OCI-LY3 (cell line): ENCODE measurements around the gene SEBOX.

ENCODE experiments used
- H2AFZ ChIP-seq: fragments of 200-600, 300-600 bp; shearing (Covaris generic); 2 replicates; pipeline ENCODE4 v1.6.0; 2014; ENCODE audit warnings: antibody characterized with exemption, low read depth, low read length
- H3K27ac ChIP-seq: fragments of 200-600, 300-600 bp; sonication (generic); 2 replicates; pipeline ENCODE4 v1.5.1; 2014; ENCODE audit warnings: mild to moderate bottlenecking, low read length, moderate library complexity, mixed read lengths
- H3K27me3 ChIP-seq: fragments of 200-600, 300-600 bp; sonication (generic); 2 replicates; pipeline ENCODE4 v1.6.1; 2014; ENCODE audit warnings: low read depth, low read length, mixed read lengths
- H3K36me3 ChIP-seq: fragments of 200-600, 300-600 bp; sonication (generic); replicated peaks from 2 replicates; pipeline ENCODE3; 2014; ENCODE audit warnings: low read depth, low read length, mixed read lengths
- H3K4me1 ChIP-seq: fragments of 300-600, 200-600 bp; sonication (generic); 2 replicates; pipeline ENCODE4 v1.6.1; 2014; ENCODE audit warnings: low read length, mixed read lengths
- H3K4me2 ChIP-seq: fragments of 200-600, 300-600 bp; sonication (generic); 2 replicates; pipeline ENCODE4 v1.6.1; 2014; ENCODE audit warnings: low read length, mixed read lengths
- H3K4me3 ChIP-seq: fragments of 300-600, 200-600 bp; sonication (generic); 2 replicates; pipeline ENCODE4 v1.5.1; 2014; ENCODE audit warnings: antibody characterized with exemption, mild to moderate bottlenecking, low read length, moderate library complexity
- H3K79me2 ChIP-seq: fragments of 300-600, 200-600 bp; shearing (Covaris generic); 2 replicates; pipeline ENCODE4 v1.6.1; 2014; ENCODE audit warnings: mild to moderate bottlenecking, low read length, mixed read lengths
- H3K9ac ChIP-seq: fragments of 300-600, 200-600 bp; shearing (Covaris generic); 2 replicates; pipeline ENCODE4 v1.6.0; 2014; ENCODE audit warnings: mild to moderate bottlenecking, low read length, moderate library complexity
- H3K9me3 ChIP-seq: fragments of 200-600, 300-600 bp; shearing (Covaris generic); 2 replicates; pipeline ENCODE4 v1.6.1; 2014; ENCODE audit warnings: low read length, mixed read lengths; ENCODE audit not compliant: insufficient read depth
- H4K20me1 ChIP-seq: fragments of 200-600, 300-600 bp; sonication (generic); 2 replicates; pipeline ENCODE4 v1.6.1; 2016; ENCODE audit warnings: low read length, mixed read lengths; ENCODE audit not compliant: insufficient read depth
- EZH2phosphoT487 ChIP-seq: fragments of 200-600 bp; shearing (Covaris generic); IDR thresholded peaks from 2 replicates; pipeline ENCODE4 v1.6.1; 2018; ENCODE audit warnings: antibody characterized with exemption, mixed run types, low read depth
- TF ChIP-seq, protein P1 (sequence below): fragments of 200-600, 300-600 bp; sonication (generic); IDR thresholded peaks from 2 replicates; pipeline ENCODE4 v1.5.1; 2014; ENCODE audit warnings: antibody characterized with exemption, low read length, low read depth

Gene SEBOX

DNA sequence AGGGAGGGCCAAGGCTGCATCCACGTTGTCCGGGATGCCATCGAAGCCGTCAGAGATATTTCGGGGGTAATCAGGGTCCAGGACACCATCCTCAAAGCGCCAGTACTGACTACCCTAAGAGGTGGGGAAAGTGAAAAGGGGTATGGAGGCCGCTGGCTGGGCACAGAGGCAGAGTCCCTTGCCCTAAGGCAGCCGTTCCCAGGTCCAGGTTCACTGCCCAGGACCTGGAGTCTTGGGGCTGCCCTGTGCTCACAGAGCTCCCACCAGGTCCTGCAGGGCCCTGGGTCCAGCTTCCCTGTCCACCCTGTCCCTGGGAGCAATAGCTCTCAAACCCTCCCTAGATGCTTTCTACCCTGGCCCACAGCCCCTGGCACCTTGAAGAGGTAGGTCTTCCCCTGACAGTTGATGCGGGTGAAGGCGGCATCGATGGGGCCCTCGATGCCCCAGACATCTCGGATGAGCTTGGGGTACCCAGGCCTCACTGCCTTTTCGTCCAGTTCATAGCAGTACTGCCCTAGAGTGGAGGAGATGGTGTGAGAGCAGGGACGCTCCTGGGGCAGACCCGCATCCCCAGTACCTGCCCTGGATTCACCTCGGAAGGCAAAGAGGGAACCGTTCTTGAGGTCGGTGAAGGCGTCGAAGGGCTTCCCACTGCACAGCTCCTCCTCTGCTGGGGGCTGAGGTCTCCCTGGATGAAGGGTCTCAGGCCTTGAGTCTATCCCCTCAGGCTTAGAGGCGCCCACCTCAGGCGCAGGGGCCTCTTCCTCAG is 4.1 kb upstream of the SEBOX start:
- no peak for TF ChIP-seq EZH2phosphoT487
- TF ChIP-seq, protein P1, sequence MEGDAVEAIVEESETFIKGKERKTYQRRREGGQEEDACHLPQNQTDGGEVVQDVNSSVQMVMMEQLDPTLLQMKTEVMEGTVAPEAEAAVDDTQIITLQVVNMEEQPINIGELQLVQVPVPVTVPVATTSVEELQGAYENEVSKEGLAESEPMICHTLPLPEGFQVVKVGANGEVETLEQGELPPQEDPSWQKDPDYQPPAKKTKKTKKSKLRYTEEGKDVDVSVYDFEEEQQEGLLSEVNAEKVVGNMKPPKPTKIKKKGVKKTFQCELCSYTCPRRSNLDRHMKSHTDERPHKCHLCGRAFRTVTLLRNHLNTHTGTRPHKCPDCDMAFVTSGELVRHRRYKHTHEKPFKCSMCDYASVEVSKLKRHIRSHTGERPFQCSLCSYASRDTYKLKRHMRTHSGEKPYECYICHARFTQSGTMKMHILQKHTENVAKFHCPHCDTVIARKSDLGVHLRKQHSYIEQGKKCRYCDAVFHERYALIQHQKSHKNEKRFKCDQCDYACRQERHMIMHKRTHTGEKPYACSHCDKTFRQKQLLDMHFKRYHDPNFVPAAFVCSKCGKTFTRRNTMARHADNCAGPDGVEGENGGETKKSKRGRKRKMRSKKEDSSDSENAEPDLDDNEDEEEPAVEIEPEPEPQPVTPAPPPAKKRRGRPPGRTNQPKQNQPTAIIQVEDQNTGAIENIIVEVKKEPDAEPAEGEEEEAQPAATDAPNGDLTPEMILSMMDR: no peak
- Histone ChIP-seq H3K4me2 (no peak overlapping the region), H3K9ac (no peak overlapping the region), H3K36me3 (no peaks in the 10 kb centered on the region), H3K27ac (no peak overlapping the region), H3K79me2 (peaks cover 23% of the 10 kb centered on the region), H3K4me3 (no peak overlapping the region), H3K4me1 (peaks cover 16% of the 10 kb centered on the region), H2AFZ (no peak overlapping the region), H3K27me3 (no peaks in the 10 kb centered on the region), H4K20me1 (peaks cover 12% of the 10 kb centered on the region; the same call in 1 of the 2 replicates), H3K9me3 (no peaks in the 10 kb centered on the region)

DNA sequence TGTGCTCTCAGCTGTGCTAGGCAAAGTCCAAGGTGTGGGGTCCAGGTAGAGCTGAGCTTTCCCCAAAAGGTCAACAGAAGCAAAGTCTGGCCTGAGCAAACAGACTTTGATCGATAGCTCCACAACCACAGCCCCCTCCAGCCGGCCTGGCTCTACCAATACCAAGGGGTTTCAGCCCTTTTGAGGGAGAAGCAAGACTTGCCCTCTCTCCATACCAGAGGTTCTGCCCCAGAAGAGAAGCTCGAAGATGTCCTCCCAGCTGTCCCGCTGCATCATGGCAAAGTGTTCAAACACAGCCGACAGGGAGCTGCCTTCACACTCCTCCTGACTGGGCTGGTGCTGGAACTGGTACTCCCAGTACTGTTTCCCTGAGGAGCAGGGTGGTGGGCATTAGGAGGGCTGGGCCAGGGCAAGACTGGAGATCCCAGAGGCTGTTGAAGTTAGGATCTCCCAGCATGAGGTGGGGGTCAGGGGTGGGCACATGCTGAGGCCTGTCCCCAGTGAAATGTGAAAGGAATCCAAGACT is 3.4 kb upstream of the SEBOX start:
- Histone ChIP-seq H3K4me1 (peaks cover 13% of the 10 kb centered on the region), H3K79me2 (peaks cover 16% of the 10 kb centered on the region), H3K36me3 (peaks cover 3% of the 10 kb centered on the region), H3K9me3 (no peaks in the 10 kb centered on the region), H3K27me3 (no peaks in the 10 kb centered on the region), H2AFZ (no peak overlapping the region), H4K20me1 (peaks cover 9% of the 10 kb centered on the region; the same call in 1 of the 2 replicates), H3K4me3 (no peak overlapping the region), H3K9ac (no peak overlapping the region), H3K4me2 (no peak overlapping the region), H3K27ac (no peak overlapping the region)
- no peak for TF ChIP-seq EZH2phosphoT487

DNA sequence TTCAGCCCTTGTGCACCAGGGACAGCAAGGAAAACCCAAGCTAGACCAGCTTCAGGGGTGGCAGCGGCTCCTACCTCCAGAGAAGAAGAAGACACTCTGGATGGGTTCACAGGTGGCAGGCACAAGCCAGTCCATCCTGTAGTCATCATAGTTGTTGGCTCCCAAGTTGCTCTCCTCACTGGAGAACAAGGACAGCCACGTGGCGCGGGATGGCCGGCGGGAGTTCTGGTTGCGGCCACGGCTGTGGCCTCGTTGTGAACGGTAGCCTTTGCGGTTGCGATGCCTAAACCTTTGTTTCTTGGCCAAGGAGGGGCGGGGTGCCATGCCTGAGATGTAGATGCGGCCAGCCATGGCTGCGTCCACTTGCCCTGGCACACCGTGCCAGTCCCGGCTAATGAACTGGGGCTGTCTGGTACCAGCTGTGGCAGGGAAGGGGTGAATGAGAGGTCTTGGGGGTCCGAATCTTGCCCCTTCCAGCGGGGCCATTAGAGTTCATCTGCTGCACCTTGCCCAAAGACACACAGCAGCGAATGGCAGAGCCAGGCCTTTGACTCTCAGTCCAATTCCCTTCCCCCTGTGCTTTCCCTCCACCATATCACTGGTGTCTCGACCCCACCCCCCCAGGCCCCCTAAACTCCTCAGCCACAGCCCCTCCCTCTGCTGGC is 2.8 kb upstream of the SEBOX start:
- Histone ChIP-seq H3K4me2 (no peak overlapping the region), H3K4me1 (peaks cover 7% of the 10 kb centered on the region)

DNA sequence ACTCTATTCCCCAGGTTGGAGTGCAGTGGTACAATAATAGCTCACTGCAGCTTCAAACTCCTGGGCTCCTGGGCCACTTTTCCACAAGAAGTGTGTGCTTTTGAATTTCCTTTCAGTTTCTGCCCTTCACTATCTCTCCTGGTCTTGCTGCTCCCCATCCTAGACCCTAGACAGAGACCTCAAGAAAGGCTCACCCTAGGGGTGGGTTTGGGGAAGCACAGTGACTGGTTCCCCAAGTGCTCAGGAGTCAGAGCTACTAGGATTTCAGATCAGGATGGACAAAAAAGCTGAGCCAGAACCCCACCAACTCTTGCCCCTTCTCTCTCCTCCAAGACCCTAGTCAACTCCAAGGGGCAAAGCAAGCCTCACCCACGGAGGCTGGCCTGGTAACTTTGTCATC is 1.6 kb upstream of the SEBOX start:
- H3K9ac ChIP-seq: no peak overlapping the region
- H3K4me1 ChIP-seq: peaks cover 6% of the 10 kb centered on the region
- no peaks in the 10 kb centered on the region for H3K79me2 ChIP-seq
- no peaks in the 10 kb centered on the region for H3K27me3 ChIP-seq
- H3K4me3 ChIP-seq: no peak overlapping the region
- TF ChIP-seq EZH2phosphoT487: no peak
- TF ChIP-seq, protein P1: no peak
- H3K36me3 ChIP-seq: peaks cover 8% of the 10 kb centered on the region
- H3K9me3 ChIP-seq: no peaks in the 10 kb centered on the region
- H3K4me2 ChIP-seq: no peak overlapping the region
- no peak overlapping the region for H3K27ac ChIP-seq
- no peak overlapping the region for H2AFZ ChIP-seq
- no peaks in the 10 kb centered on the region for H4K20me1 ChIP-seq

More for the DNA sequence above, 2.8 kb upstream of the SEBOX start:
- Histone ChIP-seq H3K36me3 (peaks cover 3% of the 10 kb centered on the region), H3K27ac (no peak overlapping the region), H3K79me2 (peaks cover 10% of the 10 kb centered on the region), H3K9ac (no peak overlapping the region), H3K9me3 (no peaks in the 10 kb centered on the region), H3K4me3 (no peak overlapping the region), H4K20me1 (0 out of 2 replicates have a peak, but pooled peaks cover 3% of the 10 kb centered on the region), H3K27me3 (no peaks in the 10 kb centered on the region), H2AFZ (no peak overlapping the region)
- TF ChIP-seq EZH2phosphoT487: no peak
- TF ChIP-seq, protein P1: no peak
